ENCODE data around the gene KRTAP3-2.

Gene KRTAP3-2

DNA sequence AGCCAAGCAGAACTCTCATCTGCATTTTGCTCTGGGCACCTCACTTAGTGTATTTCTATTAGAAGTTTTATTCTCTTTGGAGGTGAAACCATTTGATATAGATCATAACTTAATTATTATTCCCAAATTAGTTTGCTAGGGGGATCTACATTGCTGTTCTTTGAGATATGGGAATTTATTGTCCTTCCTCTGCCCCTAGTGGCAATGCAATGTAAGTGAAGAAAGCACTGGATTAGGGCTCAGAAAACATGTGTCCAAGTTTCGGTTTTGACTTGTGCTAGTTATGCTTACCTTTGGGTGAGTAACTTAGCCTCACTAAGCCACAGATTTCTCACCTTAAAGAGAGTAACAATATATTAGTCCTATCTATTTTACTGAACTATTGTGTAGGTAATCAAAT is 35.9 kb downstream of the KRTAP3-2 start:
- peak; percentile 62 for DNase-seq (ENCODE audit: low spot score)

DNA sequence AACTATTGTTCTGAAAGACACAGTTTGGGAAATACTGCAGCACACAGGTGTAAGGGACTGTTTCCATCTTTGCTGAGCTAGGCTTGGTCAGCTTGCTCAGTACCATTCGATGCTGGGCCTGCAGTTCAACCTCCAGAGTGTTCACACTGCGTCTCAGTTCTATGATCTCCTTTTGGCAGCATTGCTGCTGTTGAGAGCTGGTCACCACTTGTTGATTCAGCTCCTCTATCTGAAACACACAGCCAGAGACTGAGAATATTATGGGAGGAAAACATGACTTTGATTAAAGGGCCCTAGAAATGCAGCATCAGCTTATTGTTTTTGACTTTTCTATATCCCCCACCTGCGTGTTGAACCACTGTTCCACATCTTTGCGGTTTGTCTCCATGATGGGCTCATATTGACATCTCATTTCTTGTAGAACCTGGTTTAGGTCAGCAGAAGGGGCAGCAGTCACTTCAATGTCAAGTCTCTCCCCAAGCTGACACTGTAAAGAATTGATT is 37.6 kb downstream of the KRTAP3-2 start:
- no peak for DNase-seq (ENCODE audit: low spot score)

DNA sequence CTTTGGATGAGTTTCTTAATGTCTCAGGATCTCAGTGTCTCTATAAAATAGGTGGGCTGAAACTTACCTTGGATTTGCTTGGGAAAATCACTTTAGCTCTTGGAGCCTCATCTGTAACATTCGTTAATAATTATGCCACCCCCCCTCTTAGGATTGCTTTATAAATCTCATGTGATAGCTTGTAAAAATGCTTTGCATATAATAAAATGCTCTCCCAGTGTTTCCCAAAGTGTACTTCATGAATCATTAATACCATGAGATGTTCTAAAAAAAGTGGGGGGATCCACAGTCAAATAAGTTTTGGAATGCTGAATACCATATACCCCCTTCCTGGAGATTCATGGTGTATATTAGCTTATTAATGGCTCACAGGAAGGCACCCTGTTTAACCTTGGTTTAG is 38.1 kb downstream of the KRTAP3-2 start:
- no peak for DNase-seq (ENCODE audit: low spot score)

DNA sequence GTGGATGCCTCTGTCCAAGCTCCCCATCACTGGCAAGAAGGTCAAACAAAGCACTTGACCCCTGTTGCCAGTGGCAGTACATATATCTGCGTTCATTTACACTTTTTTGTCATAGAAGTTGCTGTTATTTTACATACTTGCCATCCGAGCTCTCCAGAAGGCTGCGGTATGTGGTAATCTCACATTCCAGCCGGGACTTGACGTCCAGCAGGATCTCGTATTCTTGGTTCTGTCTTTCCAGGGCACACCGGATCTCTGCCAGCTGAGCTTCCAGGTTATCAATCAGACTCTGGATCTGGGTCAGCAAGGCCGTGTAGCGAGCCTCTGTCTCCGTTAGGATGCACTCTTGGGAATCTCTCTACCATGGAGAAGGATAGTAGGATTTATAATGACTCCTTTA is 39.6 kb downstream of the KRTAP3-2 start:
- DNase-seq (ENCODE audit: low spot score), result no peak

DNA sequence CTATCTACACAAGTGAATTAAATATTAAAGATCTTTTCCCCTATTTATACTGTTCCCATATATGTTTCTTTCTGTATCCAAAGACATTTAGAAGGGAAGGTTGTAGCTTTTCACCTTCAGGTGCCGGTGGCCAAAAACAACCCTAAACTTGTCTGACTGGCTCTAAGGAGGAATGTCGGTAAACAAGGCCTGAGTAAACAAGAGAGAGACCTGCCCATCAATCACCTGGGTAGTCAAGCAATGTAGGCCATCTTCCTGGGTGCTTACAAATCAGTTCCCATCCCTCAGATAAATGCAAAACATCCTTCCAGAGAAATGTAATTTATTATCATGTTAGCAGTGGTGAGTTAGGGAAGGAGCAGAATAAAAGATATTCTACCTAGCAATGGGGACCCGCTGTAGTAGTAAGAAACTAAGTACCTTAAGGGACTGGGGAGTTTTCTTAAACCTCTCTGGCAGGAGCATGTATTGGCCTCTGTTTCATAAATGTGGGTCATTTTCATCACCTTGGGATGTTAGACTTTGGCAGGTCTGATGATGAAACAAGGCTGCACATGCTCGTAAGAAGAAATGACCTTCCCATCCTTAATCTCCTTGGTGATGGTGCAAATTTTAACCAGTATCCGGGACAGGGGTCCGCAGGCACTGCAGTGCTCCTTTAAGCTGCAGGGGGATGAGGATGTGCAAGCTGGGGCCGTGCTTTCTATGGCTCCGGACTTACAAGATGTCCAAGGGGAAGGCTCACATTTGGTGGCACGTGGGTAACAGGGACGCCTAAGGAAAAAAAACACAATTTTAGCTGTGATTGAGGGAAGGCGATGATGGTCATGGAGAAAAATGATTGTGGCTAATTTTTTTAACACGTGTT is 41.4 kb downstream of the KRTAP3-2 start:
- DNase-seq (ENCODE audit: low spot score), result peak; percentile 40

DNA sequence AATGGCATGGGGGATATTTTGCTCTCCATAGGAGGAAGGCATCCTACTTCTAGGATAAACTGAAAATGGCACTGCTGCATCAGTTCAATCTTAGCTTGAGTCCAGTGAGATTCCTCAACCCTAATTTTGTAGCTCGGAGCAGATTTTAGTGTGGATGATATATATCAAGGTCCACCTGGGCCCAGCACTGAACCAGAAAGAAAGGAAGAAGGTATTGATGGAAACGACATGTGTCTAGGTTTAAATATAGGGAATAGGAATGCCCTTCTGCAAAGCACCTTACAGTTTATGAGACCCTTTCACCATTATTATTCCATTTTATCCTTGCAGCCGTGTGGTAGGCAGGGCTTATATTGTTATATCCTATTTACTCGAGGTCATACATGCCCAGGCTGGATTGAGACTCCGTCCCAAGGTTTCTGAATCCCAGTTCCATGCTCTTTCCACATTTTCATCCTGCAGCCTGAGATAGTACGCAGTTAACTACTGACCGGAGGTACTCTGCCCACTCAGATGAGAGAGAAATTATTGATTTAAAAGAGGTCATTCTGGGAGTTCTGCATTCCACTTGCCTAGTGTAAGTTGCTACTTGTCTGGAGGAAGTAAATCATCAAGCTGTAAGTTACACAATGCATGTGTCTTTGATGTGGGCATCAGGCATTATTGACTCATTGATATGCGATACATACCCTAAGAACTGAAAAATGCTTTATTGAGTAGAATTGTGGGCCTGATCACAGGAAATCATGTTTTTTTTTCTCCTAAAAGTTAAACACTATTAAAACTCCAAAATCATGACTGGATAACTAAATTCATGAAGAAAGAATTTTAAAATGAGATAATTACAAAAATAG is 43.1 kb downstream of the KRTAP3-2 start:
- no peak for DNase-seq (ENCODE audit: low spot score)

DNA sequence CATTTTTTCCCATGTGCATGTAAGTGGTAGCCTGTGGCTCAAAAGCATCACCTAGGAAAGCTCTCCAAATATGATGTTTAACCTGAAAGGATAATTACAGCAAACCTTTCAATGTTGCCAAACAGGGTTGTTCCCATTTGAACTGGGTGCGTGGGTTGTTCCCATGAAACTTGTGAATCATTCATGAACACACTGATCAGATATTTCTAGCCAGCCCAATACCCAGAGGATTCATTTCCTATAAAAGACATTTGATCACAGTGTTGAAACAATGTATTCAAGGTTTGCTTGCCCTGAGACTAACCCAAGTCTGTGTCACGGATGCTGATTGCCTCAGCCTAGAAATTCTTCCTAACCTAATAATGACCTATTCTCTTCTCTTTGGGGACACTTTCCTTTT is 45.8 kb downstream of the KRTAP3-2 start:
- DNase-seq (ENCODE audit: low spot score), result no peak

DNA sequence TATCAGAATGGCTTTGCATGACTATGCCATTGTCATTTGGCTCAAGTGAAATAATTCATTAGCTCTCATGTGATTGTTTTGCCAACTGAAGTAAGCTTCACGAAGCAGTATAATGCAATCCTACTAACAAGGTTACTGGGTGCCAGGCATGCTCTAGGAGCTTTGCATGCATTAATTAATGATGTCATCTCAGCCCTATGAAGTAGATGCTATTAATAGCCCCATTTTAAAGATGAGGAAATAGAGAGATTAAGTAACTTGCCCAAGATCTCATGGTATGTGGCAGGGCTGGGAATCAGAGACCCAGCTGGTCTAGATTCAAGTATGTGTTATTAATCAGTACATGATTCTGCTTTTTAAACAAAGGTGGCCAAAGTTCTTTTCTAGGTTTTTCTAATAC is 47.0 kb downstream of the KRTAP3-2 start:
- DNase-seq (ENCODE audit: low spot score), result no peak

DNA sequence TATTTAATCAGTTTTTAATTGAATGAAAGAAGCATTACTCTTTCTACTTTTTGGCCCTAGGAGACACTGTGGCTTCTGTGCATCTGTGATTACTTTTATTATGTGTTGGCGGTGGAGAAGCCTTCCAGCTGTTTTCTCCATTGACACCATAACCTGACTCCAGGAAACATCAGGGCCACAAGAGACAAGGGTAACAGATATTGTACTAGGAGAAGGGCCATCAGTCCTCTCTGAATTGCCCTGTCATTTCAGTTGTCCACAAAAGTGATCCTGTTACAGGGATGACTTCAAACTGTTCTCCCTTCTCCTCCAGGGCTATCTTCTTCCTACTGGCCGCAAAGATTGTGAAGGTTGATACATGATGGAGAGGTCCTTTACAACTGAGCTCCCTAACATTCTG is 47.6 kb downstream of the KRTAP3-2 start:
- no peak for DNase-seq (ENCODE audit: low spot score)

DNA sequence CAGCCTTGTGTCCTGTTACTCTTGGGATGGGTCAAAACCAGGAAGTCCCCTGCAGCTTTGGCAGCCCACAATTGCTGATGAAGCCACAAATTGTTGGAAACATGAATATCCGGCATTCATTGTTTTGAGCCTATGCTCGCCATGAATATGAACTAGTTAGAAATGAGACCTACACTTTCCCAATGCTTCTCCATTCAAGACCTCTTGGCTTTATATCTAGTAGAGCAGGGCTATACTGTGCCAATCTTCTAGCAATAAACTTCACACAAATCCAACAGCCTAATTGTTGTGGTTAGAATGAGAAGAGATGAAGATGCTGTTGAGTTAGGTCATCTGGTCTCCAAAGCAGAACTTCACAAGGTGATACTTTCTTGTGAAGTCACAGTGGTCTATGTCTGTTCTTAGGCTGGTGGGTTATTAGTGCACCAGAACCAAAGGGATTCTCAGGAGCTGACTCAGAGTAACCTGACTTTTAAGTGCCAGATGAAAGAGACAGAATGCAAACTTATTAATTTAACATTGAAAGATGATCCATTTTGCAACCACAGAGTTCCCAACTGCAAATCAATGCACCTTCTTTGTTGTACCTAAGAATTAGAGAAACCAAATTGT is 48.6 kb downstream of the KRTAP3-2 start:
- DNase-seq (ENCODE audit: low spot score), result peak; percentile 13

DNA sequence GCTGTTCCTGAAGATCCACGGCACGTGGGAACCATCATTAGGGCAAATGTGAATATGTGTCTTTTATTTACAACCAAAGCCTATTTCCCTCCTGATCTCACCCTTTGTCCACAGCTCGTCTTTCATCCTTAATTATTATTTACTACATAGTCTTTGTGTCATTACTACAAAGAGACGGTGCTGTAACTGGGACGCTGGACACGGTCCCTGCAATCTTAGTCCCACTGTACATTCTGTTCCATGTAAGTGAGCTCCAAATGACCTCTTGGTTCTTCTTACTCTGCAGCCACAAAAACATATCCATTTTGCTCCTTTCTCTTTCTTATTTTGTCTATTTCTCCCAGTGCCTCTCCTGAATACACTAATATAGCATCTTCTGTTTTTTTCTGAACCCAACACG is 49.5 kb downstream of the KRTAP3-2 start:
- DNase-seq (ENCODE audit: low spot score), result no peak

DNA sequence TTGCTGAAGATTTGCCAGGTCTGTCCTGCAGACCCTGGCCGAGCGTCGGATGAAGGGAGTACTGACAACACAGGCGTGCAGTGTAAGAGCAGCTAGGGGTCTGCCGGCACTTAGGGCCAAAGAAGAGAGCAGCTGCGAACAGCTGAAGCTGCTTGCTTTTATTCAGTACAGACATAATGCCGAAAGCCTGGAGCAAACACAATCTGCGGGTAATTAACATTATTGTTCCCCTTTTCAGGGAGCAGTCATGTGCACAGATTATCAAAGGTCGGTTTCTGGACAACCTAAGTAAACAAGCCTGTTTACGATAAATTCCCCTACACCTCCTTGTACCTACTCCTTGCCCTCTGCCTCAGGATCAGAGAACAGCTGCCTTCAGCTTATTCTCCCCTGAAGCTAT is 50.3 kb downstream of the KRTAP3-2 start:
- DNase-seq (ENCODE audit: low spot score), result no peak

Data from LoVo (cell line).